HG02610 (cell line): ENCODE measurements around the gene HECTD3.
"Not testable (repeated sequence)": the region's sequence is repeated elsewhere in the genome, so short reads cannot be mapped to it uniquely, and the experiment has no call there.

Source experiments
- ATAC-seq: cut with Tn5 transposase; IDR thresholded peaks from one replicate; pipeline ENCODE4 v1.9.1; 2021; ENCODE audit warnings: mild to moderate bottlenecking, moderate library complexity; ENCODE audit not compliant: unreplicated experiment

The HECTD3 gene

GRCh38 chr1:44994309-44994898, 16.7 kb downstream of the HECTD3 start:
- no peak for ATAC-seq

- no peak for ATAC-seq
Observed at GRCh38 chr1:44988531-44989156, 22.5 kb downstream of the HECTD3 start.

- ATAC-seq: peak; percentile 2
Observed at GRCh38 chr1:44985747-44986359, 25.3 kb downstream of the HECTD3 start.

- ATAC-seq: not testable (repeated sequence)
Observed at GRCh38 chr1:44977372-44977771, 33.8 kb downstream of the HECTD3 start.

- ATAC-seq: no peak
Observed at GRCh38 chr1:44976252-44976651, 34.9 kb downstream of the HECTD3 start.

- no peak for ATAC-seq
Observed at GRCh38 chr1:44973645-44974044, 37.5 kb downstream of the HECTD3 start.

- ATAC-seq: no peak
Observed at GRCh38 chr1:44970317-44970716, 40.8 kb downstream of the HECTD3 start.

- ATAC-seq: no peak
Observed at GRCh38 chr1:44964396-44964795, 46.7 kb downstream of the HECTD3 start.

- ATAC-seq: no peak
Observed at GRCh38 chr1:44962729-44963128, 48.4 kb downstream of the HECTD3 start.

- not testable (repeated sequence) for ATAC-seq
Observed at GRCh38 chr1:44962022-44962421, 49.1 kb downstream of the HECTD3 start.

- not testable (repeated sequence) for ATAC-seq
Observed at GRCh38 chr1:44957566-44957965, 53.6 kb downstream of the HECTD3 start.

GRCh38 chr1:44956077-44956476, 55.0 kb downstream of the HECTD3 start:
- not testable (repeated sequence) for ATAC-seq
